HFFc6 (cell line): ENCODE measurements around the gene WDR20. TPM values are rescaled to one million over a fixed set of nuclear protein-coding genes. Genes with fewer than 3 reads are reported as not detected.

Experiments
- DNase-seq: peaks from one replicate; pipeline ENCODE4 v3.0.0-alpha.2; 2018
- H3K27ac Mint-ChIP-seq: 2 replicates; pipeline ENCODE4 v1.8.0; 2020; ENCODE audit warnings: mild to moderate bottlenecking, mixed read lengths
- H3K27me3 Mint-ChIP-seq: 2 replicates; pipeline ENCODE4 v1.8.0; 2021; ENCODE audit warnings: mild to moderate bottlenecking, moderate library complexity, mixed read lengths; ENCODE audit not compliant: insufficient read depth
- H3K36me3 Mint-ChIP-seq: 2 replicates; pipeline ENCODE4 v1.8.0; 2021; ENCODE audit warnings: low read depth, mixed read lengths
- H3K4me1 Mint-ChIP-seq: 2 replicates; pipeline ENCODE4 v1.8.0; 2020; ENCODE audit warnings: low read depth, mixed read lengths
- H3K4me3 Mint-ChIP-seq: 2 replicates; pipeline ENCODE4 v1.8.0; 2020; ENCODE audit warnings: mild to moderate bottlenecking, moderate library complexity, mixed read lengths
- H3K9me3 Mint-ChIP-seq: 2 replicates; pipeline ENCODE4 v1.8.0; 2020; ENCODE audit warnings: mild to moderate bottlenecking, mixed read lengths
- CTCF ChIP-seq: fragments of 200-600 bp; sonication (generic); IDR thresholded peaks from 2 replicates; pipeline ENCODE4 v1.5.0; 2021; ENCODE audit warnings: antibody characterized with exemption, mild to moderate bottlenecking
- total RNA-seq, 6 experiments: library from RNA; stranded (reverse); fragmentation: NEBNext Ultra II Directional; extraction: Animal tissue kit (Norgen Biotek cat#: 25700); gene quantifications; 2 replicates in 1 of 6; 3 replicates in 5 of 6; pipeline ENCODE4 v1.2.3, GENCODE V29; 2021

WDR20 gene
- total RNA-seq, 6 experiments from 2014 or later, result 24.4 to 28.7 (median 27.7) TPM

- Mint-ChIP-seq H3K4me1 (peaks cover 5% of the 10 kb centered on the region), H3K9me3 (no peaks in the 10 kb centered on the region), H3K36me3 (peaks cover 14% of the 10 kb centered on the region), H3K27me3 (peaks cover 1% of the 10 kb centered on the region; the same call in 1 of the 2 replicates), H3K4me3 (no peak overlapping the region), H3K27ac (no peak overlapping the region)
- TF ChIP-seq CTCF, result no peak
- DNase-seq, result no peak
Observed at GRCh38 chr14:102207831-102208365, 68.2 kb downstream of the WDR20 start.

DNA sequence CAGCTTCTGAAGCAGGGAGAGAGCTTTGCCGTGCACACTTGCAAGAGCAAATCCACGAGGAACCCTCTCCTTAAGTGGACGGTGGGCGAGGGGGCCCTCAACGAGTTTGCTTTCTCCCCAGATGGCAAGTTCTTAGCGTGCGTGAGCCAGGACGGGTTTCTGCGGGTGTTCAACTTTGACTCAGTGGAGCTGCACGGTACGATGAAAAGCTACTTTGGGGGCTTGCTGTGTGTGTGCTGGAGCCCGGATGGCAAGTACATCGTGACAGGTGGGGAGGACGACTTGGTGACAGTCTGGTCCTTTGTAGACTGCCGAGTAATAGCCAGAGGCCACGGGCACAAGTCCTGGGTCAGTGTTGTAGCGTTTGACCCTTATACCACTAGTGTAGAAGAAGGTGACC, 69.0 kb downstream of the WDR20 start:
- no peaks in the 10 kb centered on the region for H3K9me3 Mint-ChIP-seq
- H3K4me3 Mint-ChIP-seq, result no peak overlapping the region
- TF ChIP-seq CTCF, result no peak
- H3K27me3 Mint-ChIP-seq, result peaks cover 3% of the 10 kb centered on the region; the same call in 1 of the 2 replicates
- H3K4me1 Mint-ChIP-seq, result peaks cover 5% of the 10 kb centered on the region
- DNase-seq, result no peak
- peaks cover 14% of the 10 kb centered on the region for H3K36me3 Mint-ChIP-seq
- H3K27ac Mint-ChIP-seq, result no peak overlapping the region

GRCh38 chr14:102209224-102209966, 69.7 kb downstream of the WDR20 start:
- H3K9me3 Mint-ChIP-seq, result no peaks in the 10 kb centered on the region
- DNase-seq, result peak; percentile 47
- TF ChIP-seq CTCF, result peak; percentile 66
- no peak overlapping the region for H3K4me3 Mint-ChIP-seq
- H3K27ac Mint-ChIP-seq, result no peak overlapping the region
- H3K4me1 Mint-ChIP-seq, result peaks cover 7% of the 10 kb centered on the region
- 0 out of 2 replicates have a peak, but pooled peaks cover 4% of the 10 kb centered on the region for H3K27me3 Mint-ChIP-seq
- peaks cover 14% of the 10 kb centered on the region for H3K36me3 Mint-ChIP-seq

DNA sequence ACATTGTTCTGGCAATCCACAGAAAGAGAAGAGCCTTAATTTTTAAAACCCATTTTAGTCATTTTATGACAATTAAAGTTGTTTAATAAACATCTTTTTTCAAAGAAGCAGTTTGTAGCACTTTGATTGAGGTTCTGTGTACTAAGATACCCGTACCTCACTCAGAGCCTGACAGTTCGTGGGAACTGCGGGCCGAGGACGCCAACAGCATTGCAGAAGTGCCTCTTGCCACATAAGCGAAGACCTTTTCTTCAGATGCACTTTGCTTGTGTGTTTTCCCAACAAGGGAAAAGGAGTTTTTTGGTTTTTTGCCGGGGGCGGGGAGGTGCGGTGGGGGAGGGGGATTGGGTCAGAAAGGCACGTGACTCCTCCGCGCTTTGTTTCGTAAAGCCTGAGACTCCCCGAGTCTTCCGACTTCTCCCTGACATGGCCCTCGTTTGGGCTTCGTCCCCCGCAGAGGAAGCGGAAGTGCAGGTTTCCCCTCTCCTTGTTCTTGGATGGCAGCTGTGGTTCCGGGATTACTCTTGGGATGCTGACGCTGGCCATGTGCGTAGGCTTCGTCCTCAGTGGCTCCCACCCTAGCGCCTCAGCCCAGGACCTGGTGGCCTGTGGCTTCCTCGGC, 70.8 kb downstream of the WDR20 start:
- Mint-ChIP-seq H3K4me3 (no peak overlapping the region), H3K4me1 (peaks cover 19% of the 10 kb centered on the region), H3K36me3 (peaks cover 10% of the 10 kb centered on the region), H3K27ac (no peak overlapping the region), H3K9me3 (no peaks in the 10 kb centered on the region), H3K27me3 (peaks cover 8% of the 10 kb centered on the region; the same call in 1 of the 2 replicates)
- no peak for DNase-seq
- TF ChIP-seq CTCF, result no peak

DNA sequence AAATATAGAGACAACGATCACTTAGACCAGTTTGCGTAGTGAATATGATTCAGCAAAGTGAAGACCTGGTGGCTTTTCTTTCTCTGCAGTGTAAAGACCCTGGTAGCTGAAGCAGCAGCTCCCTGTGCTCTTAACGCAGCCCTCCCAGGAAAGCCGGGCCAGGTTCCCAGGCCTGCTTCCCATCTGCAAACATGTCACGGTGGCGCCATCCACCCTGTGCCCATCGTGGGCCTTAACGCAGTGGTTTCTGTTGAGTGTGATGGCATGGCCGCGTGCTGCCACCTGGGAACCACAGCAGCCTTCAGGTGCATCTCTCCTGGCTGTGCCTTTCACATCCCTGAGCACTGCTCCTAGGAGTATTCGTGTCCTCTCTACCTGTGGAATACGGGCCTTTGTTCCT, 71.5 kb downstream of the WDR20 start:
- H3K4me1 Mint-ChIP-seq, result peaks cover 22% of the 10 kb centered on the region
- H3K9me3 Mint-ChIP-seq, result no peaks in the 10 kb centered on the region
- no peak overlapping the region for H3K4me3 Mint-ChIP-seq
- TF ChIP-seq CTCF, result no peak
- H3K27me3 Mint-ChIP-seq, result peaks cover 9% of the 10 kb centered on the region; the same call in 1 of the 2 replicates
- no peak overlapping the region for H3K27ac Mint-ChIP-seq
- DNase-seq, result no peak
- H3K36me3 Mint-ChIP-seq, result peaks cover 9% of the 10 kb centered on the region
